Activated T-cell treated with anti-CD3 and anti-CD28 coated beads, Interleukin-2, amount 50 U/mL, for 72 hours (primary cell): Measurements from ENCODE around the gene NRM. TPM values are rescaled to one million over a fixed set of nuclear protein-coding genes. Genes with fewer than 3 reads are reported as not detected.
A peak's percentile ranks its signal among the peaks of the same experiment; 100 is the strongest.

Experiments used
- ATAC-seq, 2 donors: fragments of 150-1000 bp; cut with Tn5 transposase; replicated peaks in 1 of 2; 2 replicates each; pipeline ENCODE4 v1.10.0; 2021; ENCODE audit warnings: moderate library complexity in 2 of 2, mild to moderate bottlenecking in 1 of 2
- DNase-seq, 2 donors: peaks; one replicate each; pipeline ENCODE4 v3.0.0; 2021 to 2022; ENCODE audit warnings: mixed read lengths in 1 of 2
- H3K27ac Mint-ChIP-seq: one replicate; pipeline ENCODE4 v1.8.0; 2022; ENCODE audit warnings: mild to moderate bottlenecking, moderate library complexity, mixed read lengths
- H3K27me3 Mint-ChIP-seq: one replicate; pipeline ENCODE4 v1.8.0; 2022; ENCODE audit warnings: low read depth, mixed read lengths
- H3K36me3 Mint-ChIP-seq, 2 donors: one replicate each; pipeline ENCODE4 v1.8.0; 2022; ENCODE audit warnings: mixed read lengths in 2 of 2, mild to moderate bottlenecking in 1 of 2; ENCODE audit not compliant: insufficient read depth in 2 of 2
- H3K4me1 Mint-ChIP-seq: one replicate; pipeline ENCODE4 v1.8.0; 2022; ENCODE audit warnings: low read depth, mixed read lengths
- H3K4me3 Mint-ChIP-seq, 2 donors: one replicate each; pipeline ENCODE4 v1.8.0; 2022; ENCODE audit warnings: mild to moderate bottlenecking in 2 of 2, mixed read lengths in 2 of 2, moderate library complexity in 2 of 2
- H3K9me3 Mint-ChIP-seq, 2 donors: one replicate each; pipeline ENCODE4 v1.8.0; 2022; ENCODE audit warnings: mixed read lengths in 2 of 2
- total RNA-seq, 2 donors: library from RNA; stranded (reverse); gene quantifications; one replicate each; pipeline ENCODE4 v1.2.3, GENCODE V29; 2022

Gene NRM
- total RNA-seq, 2 donors from 2014 or later = 26.9 to 29.6 TPM

GRCh38 chr6:30689022-30689865 lies 1.5 kb downstream of the NRM start:
- Mint-ChIP-seq H3K4me3 (peak overlapping the region; percentile 96 to 98), H3K9me3 (no peaks in the 10 kb centered on the region), H3K27me3 (no peaks in the 10 kb centered on the region), H3K27ac (peak overlapping the region; percentile 27), H3K4me1 (peaks cover 41% of the 10 kb centered on the region), H3K36me3 (peaks cover 16 to 22% of the 10 kb centered on the region in 2 donors)
- DNase-seq (no peak), ATAC-seq (no peak)

DNA sequence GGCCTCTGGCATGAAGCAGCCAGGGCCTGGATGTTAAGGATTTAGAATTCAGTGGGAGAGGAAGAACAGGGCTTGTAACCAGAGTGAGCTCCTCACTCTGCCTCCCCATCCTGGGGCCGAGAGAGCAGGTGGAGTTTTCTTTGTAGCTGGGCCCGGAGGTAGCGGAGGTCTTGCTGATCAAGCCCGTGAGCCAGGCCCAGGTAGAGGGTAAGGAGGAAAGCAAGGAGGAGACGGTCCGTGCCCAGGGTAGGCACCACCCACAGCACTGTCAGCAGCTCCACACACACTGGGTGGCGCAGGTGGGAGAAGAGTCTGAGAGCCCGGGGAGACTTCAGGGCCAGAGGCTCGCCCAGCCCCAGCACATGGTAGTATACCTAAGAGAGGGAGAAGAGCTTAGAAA lies 2.2 kb downstream of the NRM start:
- Mint-ChIP-seq H3K27me3 (no peaks in the 10 kb centered on the region), H3K4me1 (peaks cover 41% of the 10 kb centered on the region), H3K9me3 (no peaks in the 10 kb centered on the region), H3K27ac (no peak overlapping the region), H3K4me3 (peak overlapping the region; percentile 96 to 98), H3K36me3 (peaks cover 22 to 26% of the 10 kb centered on the region in 2 donors)
- ATAC-seq (no peak), DNase-seq (no peak)

- no peaks in the 10 kb centered on the region for H3K9me3 Mint-ChIP-seq
- ATAC-seq (no peak), DNase-seq (no peak)
- H3K4me3 Mint-ChIP-seq = peak overlapping the region; percentile 96 to 98
- H3K36me3 Mint-ChIP-seq = peaks cover 25 to 29% of the 10 kb centered on the region in 2 donors
- no peaks in the 10 kb centered on the region for H3K27me3 Mint-ChIP-seq
- peaks cover 41% of the 10 kb centered on the region for H3K4me1 Mint-ChIP-seq
- H3K27ac Mint-ChIP-seq = peak overlapping the region; percentile 63
Measured at GRCh38 chr6:30687659-30688431, 2.9 kb downstream of the NRM start.

GRCh38 chr6:30686908-30687658 lies 3.7 kb downstream of the NRM start:
- no peaks in the 10 kb centered on the region for H3K9me3 Mint-ChIP-seq
- DNase-seq = peak; percentile 81 to 86
- H3K27me3 Mint-ChIP-seq = no peaks in the 10 kb centered on the region
- peaks cover 29 to 33% of the 10 kb centered on the region in 2 donors for H3K36me3 Mint-ChIP-seq
- peak; percentile 37 to 42 for ATAC-seq
- H3K4me3 Mint-ChIP-seq = peak overlapping the region; percentile 96 to 98
- H3K4me1 Mint-ChIP-seq = peaks cover 41% of the 10 kb centered on the region
- peak overlapping the region; percentile 68 for H3K27ac Mint-ChIP-seq

DNA sequence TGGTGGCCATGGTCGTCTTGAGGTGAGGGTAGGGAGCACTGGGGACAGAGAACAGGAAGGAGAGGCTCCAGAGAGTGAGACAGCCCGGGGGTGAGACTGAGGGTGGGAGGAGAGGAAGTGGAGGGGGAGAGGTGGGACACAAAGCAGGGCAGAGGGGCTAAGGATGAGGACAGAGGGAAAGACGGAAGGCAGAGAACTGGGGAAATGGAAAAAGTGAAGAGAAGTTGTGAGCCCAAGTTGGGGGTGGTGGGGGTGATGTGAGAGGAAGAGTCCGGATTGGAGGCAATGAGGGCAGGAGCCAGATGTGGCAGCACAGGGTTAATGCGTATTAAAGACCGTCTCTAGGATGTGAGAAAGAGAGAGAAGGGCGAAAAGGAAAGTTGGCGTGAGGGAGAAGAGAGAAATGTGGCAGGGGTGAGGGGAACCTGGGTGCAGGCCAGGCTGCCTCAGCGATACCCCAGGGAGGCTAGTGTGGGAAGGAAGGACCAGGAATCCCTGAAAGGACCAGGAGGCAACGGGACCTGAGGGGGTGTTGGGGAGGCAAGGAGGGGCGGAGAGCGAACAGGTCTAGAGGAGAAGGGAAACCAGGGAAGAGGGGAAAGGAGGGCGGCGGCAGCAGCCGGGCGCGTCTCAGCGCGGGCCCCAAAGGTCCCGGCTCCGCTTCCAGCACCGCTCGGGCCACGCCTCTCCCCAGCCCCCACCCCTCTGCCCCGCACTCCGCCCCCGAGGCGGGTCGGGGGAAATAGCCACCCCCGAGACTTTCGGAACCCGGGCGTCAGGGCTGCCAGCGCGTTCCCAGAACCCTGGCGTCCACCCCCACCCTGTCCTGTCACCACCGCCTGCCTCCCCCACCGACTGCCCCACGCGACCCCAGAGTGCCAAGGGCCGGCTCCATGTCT lies 4.5 kb downstream of the NRM start, which contains the start of gene PPP1R18:
Gene PPP1R18, minus strand, starts transcription at position 637 of the 899 bp plus-strand sequence. Its CDS starts 627 bp downstream, at position 10.
- Mint-ChIP-seq H3K4me3 (peak within 1 kb of the TSS; percentile 96 to 98), H3K9me3 (no peaks in the 10 kb centered on the region), H3K4me1 (peaks cover 40% of the 10 kb centered on the region), H3K27ac (peak within 1 kb of the TSS; percentile 95), H3K36me3 (peaks cover 33 to 39% of the 10 kb centered on the region in 2 donors), H3K27me3 (no peaks in the 10 kb centered on the region)
- DNase-seq (peak; percentile 86 to 87), ATAC-seq (peak; percentile 44 to 56)

DNA sequence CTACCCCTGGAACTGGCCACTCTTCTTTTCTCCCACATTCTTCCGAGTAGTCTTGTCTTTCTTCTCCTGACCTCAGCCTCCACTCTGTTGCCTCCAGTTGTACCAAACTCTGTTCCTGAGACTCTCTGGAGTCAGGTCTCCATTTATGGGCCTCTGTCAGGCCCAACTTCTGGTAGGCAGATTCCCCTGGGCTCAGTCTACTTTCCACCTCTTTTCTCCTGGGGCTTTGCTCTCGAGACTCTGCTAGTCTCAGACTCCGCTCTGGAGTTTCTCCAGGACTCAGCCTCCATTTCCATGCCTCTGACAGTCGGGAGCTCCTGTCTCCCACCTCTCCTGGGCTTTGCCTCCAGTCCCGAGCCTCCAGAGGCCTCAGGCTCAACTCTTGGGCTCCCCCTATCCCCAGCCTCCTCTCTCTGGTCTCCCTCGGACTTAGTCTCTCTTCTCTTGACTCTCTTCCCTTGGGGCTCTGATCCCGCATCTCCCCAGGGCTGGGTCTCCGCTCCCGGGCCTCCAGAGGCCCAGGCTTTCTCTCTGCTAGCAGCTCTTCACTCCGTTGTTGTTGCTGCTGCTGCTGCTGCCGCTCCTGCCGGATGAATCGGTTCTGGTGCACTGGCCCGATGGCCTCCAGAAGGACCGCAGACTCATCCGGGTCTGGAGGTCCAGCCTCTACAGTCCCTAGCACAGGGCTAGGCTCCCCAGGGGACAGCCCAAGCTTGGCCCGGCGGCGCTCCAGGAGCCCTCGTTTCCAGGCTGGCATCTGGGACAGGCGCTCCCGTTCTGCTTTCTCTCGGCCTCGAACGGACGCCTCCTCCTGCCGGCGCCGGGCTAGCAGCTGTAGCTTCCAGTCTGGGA lies 5.4 kb downstream of the NRM start:
- Mint-ChIP-seq H3K4me3 (peak overlapping the region; percentile 96 to 98), H3K27ac (peak overlapping the region; percentile 95), H3K36me3 (peaks cover 36 to 47% of the 10 kb centered on the region in 2 donors), H3K27me3 (no peaks in the 10 kb centered on the region), H3K9me3 (no peaks in the 10 kb centered on the region), H3K4me1 (peaks cover 42% of the 10 kb centered on the region)
- no peak for ATAC-seq
- DNase-seq = peak; percentile 42 to 48

- peak overlapping the region; percentile 96 to 98 for H3K4me3 Mint-ChIP-seq
- H3K27me3 Mint-ChIP-seq = no peaks in the 10 kb centered on the region
- H3K4me1 Mint-ChIP-seq = peaks cover 42% of the 10 kb centered on the region
- DNase-seq (peak; percentile 62 to 69), ATAC-seq (no peak)
- peak overlapping the region; percentile 95 for H3K27ac Mint-ChIP-seq
- peaks cover 38 to 52% of the 10 kb centered on the region in 2 donors for H3K36me3 Mint-ChIP-seq
- no peaks in the 10 kb centered on the region for H3K9me3 Mint-ChIP-seq
Measured at GRCh38 chr6:30684386-30685156, 6.2 kb downstream of the NRM start.

- H3K27me3 Mint-ChIP-seq = no peaks in the 10 kb centered on the region
- peak overlapping the region; percentile 72 for H3K27ac Mint-ChIP-seq
- H3K36me3 Mint-ChIP-seq = peaks cover 39 to 56% of the 10 kb centered on the region in 2 donors
- peaks cover 42% of the 10 kb centered on the region for H3K4me1 Mint-ChIP-seq
- H3K4me3 Mint-ChIP-seq = peak overlapping the region; percentile 96 to 98
- no peaks in the 10 kb centered on the region for H3K9me3 Mint-ChIP-seq
- DNase-seq (no peak), ATAC-seq (no peak)
Measured at GRCh38 chr6:30683980-30684338, 6.8 kb downstream of the NRM start.

GRCh38 chr6:30683183-30683979 lies 7.4 kb downstream of the NRM start:
- H3K27ac Mint-ChIP-seq = peak overlapping the region; percentile 72

More at GRCh38 chr6:30683183-30683979, 7.4 kb downstream of the NRM start:
- no peak for DNase-seq
- peaks cover 42% of the 10 kb centered on the region for H3K4me1 Mint-ChIP-seq
- peaks cover 40 to 60% of the 10 kb centered on the region in 2 donors for H3K36me3 Mint-ChIP-seq
- no peak for ATAC-seq
- no peaks in the 10 kb centered on the region for H3K27me3 Mint-ChIP-seq
- H3K9me3 Mint-ChIP-seq = no peaks in the 10 kb centered on the region
- peak overlapping the region; percentile 96 to 98 for H3K4me3 Mint-ChIP-seq
